ENCODE results near the gene ZDHHC24. TPM values are rescaled to one million over a fixed set of nuclear protein-coding genes. Genes with fewer than 3 reads are reported as not detected.

The ZDHHC24 gene
- total RNA-seq, 2 donors from 2014 or later: 24.9 to 37.8 TPM

DNA sequence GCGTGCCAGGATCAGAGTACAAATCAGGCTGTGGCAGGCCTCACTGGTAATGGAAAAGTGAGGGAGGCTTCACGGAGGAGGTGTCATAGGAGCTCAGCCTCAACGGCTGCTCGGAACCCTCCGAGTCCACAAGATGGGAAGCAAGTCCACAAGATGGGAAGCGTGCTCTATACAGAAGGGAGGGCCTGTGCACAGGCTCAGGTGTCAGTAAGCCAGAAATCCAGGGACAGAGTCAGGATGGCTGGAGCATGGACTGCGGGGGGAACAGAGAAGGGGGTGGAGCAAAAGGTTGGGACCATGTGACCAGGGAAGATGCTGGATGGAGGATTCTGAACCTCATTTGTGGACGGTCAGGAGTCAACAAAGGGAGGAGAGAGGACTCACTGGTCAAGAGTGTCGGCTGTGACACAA is 69.0 kb downstream of the ZDHHC24 start:
- TF ChIP-seq POLR2A (IDR thresholded peaks at IDR 0.05): no peak
- TF ChIP-seq, protein P1, sequence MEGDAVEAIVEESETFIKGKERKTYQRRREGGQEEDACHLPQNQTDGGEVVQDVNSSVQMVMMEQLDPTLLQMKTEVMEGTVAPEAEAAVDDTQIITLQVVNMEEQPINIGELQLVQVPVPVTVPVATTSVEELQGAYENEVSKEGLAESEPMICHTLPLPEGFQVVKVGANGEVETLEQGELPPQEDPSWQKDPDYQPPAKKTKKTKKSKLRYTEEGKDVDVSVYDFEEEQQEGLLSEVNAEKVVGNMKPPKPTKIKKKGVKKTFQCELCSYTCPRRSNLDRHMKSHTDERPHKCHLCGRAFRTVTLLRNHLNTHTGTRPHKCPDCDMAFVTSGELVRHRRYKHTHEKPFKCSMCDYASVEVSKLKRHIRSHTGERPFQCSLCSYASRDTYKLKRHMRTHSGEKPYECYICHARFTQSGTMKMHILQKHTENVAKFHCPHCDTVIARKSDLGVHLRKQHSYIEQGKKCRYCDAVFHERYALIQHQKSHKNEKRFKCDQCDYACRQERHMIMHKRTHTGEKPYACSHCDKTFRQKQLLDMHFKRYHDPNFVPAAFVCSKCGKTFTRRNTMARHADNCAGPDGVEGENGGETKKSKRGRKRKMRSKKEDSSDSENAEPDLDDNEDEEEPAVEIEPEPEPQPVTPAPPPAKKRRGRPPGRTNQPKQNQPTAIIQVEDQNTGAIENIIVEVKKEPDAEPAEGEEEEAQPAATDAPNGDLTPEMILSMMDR (IDR thresholded peaks at IDR 0.05): no peak
- TF ChIP-seq POLR2AphosphoS5 (IDR thresholded peaks at IDR 0.05): no peak
- Histone ChIP-seq H3K36me3 (no peaks in the 10 kb centered on the region), H3K27me3 (replicated peaks; ENCODE audit: insufficient read depth) (no peaks in the 10 kb centered on the region), H3K27ac (no peak overlapping the region), H3K4me3 (no peak overlapping the region), H3K4me1 (replicated peaks) (no peaks in the 10 kb centered on the region), H3K9me3 (no peaks in the 10 kb centered on the region)
- intact Hi-C loops (cut with DNase I): loop anchor here (5.0 kb wide), 1 partner anchor 200 kb away; the partner anchor contains the start of gene RBM4B
- DNase-seq (ENCODE audit: low spot score): no peak
- WGBS: 43% methylated on average over 9 of the region's 9 CpGs

DNA sequence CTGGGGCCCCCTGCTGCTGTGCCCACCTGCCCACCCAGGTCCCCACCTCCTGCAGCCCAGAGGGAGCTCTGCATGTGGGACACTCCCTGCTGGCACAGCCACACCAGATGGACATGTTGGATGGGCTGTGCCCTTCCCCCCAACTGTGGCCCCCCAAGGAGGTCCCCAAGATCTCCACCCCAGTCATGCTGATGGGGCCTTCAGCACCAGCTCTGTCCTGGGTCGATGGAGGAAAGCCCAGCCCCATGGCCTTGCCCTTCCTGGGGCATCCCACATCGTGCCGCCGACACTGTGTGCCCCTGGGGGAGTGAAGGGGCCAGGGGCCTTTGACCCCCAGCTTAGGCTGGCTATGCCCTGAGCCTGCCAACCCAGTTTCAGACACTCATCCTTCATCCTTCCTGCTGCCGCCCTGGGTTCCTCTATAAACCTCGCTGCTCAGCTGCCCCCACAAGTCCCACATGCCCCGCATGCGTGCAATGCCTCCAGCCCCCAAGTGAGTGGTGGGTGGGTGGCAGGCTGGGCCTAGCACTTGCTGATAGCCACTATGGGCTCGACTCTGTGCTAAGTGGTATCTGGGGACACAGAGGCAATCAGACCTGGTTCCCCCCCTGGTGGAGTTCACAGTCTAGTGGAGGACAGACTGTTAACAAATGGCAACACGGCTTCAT is 69.5 kb downstream of the ZDHHC24 start:
- WGBS: 68% methylated on average over 10 of the region's 10 CpGs

DNA sequence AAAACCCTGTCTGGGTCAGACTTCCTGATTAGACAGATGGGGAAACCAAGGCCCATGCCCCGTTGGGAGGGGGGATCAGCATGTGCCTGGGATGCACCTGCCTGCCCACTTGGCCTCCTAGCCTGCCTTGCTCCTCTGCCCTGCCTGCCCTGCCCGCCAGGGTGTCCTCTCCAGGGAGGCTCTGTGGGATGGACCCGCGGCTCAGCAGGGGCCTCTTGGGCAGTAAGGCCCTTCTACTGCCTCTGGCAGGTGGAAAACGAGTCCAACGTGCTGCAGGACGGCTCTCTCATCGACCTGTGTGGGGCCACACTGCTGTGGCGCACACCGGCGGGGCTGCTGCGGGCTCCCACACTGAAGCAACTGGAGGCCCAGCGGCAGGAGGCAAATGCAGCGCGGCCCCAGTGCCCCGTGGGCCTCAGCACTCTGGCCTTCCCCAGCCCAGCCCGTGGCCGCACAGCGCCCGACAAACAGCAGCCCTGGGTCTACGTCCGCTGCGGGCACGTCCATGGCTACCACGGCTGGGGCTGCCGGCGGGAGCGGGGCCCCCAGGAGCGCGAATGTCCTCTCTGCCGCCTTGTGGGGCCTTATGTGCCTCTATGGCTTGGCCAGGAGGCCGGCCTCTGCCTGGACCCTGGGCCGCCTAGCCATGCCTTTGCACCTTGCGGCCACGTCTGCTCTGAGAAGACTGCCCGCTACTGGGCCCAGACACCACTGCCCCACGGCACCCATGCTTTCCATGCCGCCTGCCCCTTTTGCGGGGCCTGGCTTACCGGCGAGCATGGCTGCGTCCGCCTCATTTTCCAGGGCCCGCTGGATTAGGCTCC is 70.3 kb downstream of the ZDHHC24 start:
- H3K9me3 ChIP-seq: no peaks in the 10 kb centered on the region
- no peak overlapping the region for H3K27ac ChIP-seq
- H3K4me1 ChIP-seq (replicated peaks): no peaks in the 10 kb centered on the region
- no peaks in the 10 kb centered on the region for H3K27me3 ChIP-seq (replicated peaks; ENCODE audit: insufficient read depth)
- DNase-seq (ENCODE audit: low spot score): no peak
- intact Hi-C loops (cut with DNase I): loop anchor here (5.0 kb wide), 1 partner anchor 202 kb away; the partner anchor contains the start of gene RBM4B
- H3K4me3 ChIP-seq: no peak overlapping the region
- TF ChIP-seq, protein P1 (IDR thresholded peaks at IDR 0.05): no peak
- TF ChIP-seq POLR2AphosphoS5 (IDR thresholded peaks at IDR 0.05) (no peak), POLR2A (IDR thresholded peaks at IDR 0.05) (no peak)
- 92% methylated on average over 26 of the region's 44 CpGs for WGBS
- no peaks in the 10 kb centered on the region for H3K36me3 ChIP-seq

More for the DNA sequence above, 69.5 kb downstream of the ZDHHC24 start:
- intact Hi-C loops (cut with DNase I): loop anchor here (5.0 kb wide), 1 partner anchor 201 kb away; the partner anchor contains the start of gene RBM4B
- H3K27ac ChIP-seq: no peak overlapping the region
- no peak for TF ChIP-seq POLR2AphosphoS5 (IDR thresholded peaks at IDR 0.05)
- H3K4me1 ChIP-seq (replicated peaks): no peaks in the 10 kb centered on the region
- H3K9me3 ChIP-seq: no peaks in the 10 kb centered on the region
- no peaks in the 10 kb centered on the region for H3K36me3 ChIP-seq
- DNase-seq (ENCODE audit: low spot score): no peak
- no peaks in the 10 kb centered on the region for H3K27me3 ChIP-seq (replicated peaks; ENCODE audit: insufficient read depth)
- H3K4me3 ChIP-seq: no peak overlapping the region

DNA sequence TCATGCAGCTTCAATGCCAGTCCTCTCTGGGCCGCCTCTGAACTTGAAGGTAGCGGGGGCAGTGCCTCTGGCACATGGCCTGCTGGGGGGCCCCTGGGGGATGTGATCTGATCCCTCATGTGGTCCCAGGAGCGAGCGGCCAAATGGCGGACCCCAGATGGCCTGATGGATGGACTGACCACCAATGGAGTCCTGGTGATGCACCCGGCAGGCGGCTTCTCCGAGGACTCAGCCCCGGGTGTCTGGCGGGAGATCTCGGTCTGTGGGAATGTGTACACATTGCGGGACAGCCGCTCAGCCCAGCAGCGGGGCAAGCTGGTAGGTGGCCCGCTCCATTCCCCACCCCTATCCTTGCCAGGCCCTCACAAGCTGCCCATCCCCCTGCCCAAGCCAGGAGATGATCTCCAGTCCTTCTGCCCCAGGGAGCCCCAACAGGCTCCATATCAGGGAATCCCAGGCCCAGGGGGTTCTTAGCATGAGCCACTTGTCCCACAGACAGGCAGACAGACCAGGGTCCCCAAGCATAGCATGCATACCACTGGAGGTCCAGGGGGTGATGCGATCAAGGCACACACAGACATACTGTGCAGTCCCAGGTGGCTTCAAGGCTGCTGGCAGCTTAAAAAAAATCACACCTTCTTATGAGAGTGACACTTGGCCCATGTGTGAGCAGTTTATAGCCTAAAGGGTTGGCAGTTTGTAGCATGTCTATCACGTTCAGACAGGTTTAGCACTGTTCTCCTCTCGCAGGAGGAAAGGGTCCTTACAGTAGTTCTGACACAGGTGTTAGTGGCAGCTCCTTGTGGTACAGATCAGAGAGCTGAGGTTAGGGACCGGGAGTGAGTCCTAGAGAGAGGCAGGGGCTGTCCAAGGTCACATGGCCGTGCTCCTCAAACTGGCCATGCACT is 72.0 kb downstream of the ZDHHC24 start:
- WGBS: 83% methylated on average over 20 of the region's 20 CpGs
- no peak for TF ChIP-seq POLR2AphosphoS5 (IDR thresholded peaks at IDR 0.05)
- TF ChIP-seq, protein P1 (IDR thresholded peaks at IDR 0.05): no peak
- TF ChIP-seq POLR2A (IDR thresholded peaks at IDR 0.05): no peak
- Histone ChIP-seq H3K27ac (no peak overlapping the region), H3K27me3 (replicated peaks; ENCODE audit: insufficient read depth) (no peaks in the 10 kb centered on the region), H3K4me1 (replicated peaks) (no peaks in the 10 kb centered on the region), H3K4me3 (no peak overlapping the region), H3K9me3 (no peaks in the 10 kb centered on the region), H3K36me3 (no peaks in the 10 kb centered on the region)
- DNase-seq (ENCODE audit: low spot score): no peak
- intact Hi-C loops (cut with DNase I): no loop called here

DNA sequence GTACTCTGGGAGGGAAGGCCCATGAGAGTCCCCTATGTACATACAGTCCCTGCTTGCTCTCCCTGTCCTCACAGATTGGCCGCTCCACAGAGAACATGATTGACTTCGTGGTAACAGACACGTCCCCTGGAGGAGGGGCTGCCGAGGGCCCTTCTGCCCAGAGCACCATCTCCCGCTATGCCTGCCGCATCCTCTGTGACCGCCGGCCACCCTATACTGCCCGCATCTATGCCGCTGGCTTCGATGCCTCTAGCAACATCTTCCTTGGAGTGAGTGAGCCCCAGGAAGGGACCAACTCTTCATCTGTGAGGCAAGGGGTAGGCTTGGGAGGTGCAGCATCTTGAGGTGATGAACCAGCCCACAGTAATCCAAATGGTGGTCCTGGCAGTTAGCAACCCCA is 72.7 kb downstream of the ZDHHC24 start:
- WGBS: 91% methylated on average over 11 of the region's 11 CpGs
- TF ChIP-seq, protein P1 (IDR thresholded peaks at IDR 0.05): no peak
- no peak for TF ChIP-seq POLR2A (IDR thresholded peaks at IDR 0.05)
- no peak for TF ChIP-seq POLR2AphosphoS5 (IDR thresholded peaks at IDR 0.05)
- Histone ChIP-seq H3K9me3 (no peaks in the 10 kb centered on the region), H3K27me3 (replicated peaks; ENCODE audit: insufficient read depth) (no peaks in the 10 kb centered on the region), H3K4me1 (replicated peaks) (no peaks in the 10 kb centered on the region), H3K36me3 (no peaks in the 10 kb centered on the region), H3K4me3 (no peak overlapping the region), H3K27ac (no peak overlapping the region)
- intact Hi-C loops (cut with DNase I): no loop called here
- no peak for DNase-seq (ENCODE audit: low spot score)

All from prostate gland (tissue), 2 donors.